Hepatocyte (in vitro differentiated cells): ENCODE results near the gene RNASEL. TPM values are rescaled to one million over a fixed set of nuclear protein-coding genes. Genes with fewer than 3 reads are reported as not detected.

Experiments used
- DNase-seq: peaks from one replicate; pipeline ENCODE4 v3.0.0-alpha.2; 2016; ENCODE audit warnings: low spot score
- H2AFZ ChIP-seq: fragments of 200-600 bp; sonication (generic); 2 replicates; pipeline ENCODE4 v1.6.0; 2016; ENCODE audit warnings: antibody characterized with exemption, mild to moderate bottlenecking
- H3K27ac ChIP-seq: fragments of 200-600 bp; sonication (generic); 2 replicates; pipeline ENCODE4 v1.5.1; 2016; ENCODE audit warnings: mild to moderate bottlenecking
- H3K27me3 ChIP-seq: fragments of 200-600 bp; sonication (generic); 2 replicates; pipeline ENCODE4 v1.6.1; 2016
- H3K36me3 ChIP-seq: fragments of 200-600 bp; sonication (generic); replicated peaks from 2 replicates; pipeline ENCODE4 v1.5.1; 2016; ENCODE audit warnings: low read depth; ENCODE audit not compliant: insufficient read depth
- H3K4me1 ChIP-seq: fragments of 200-600 bp; sonication (generic); 2 replicates; pipeline ENCODE4 v1.5.1; 2016; ENCODE audit warnings: mild to moderate bottlenecking, moderate library complexity; ENCODE audit not compliant: insufficient read depth
- H3K4me2 ChIP-seq: fragments of 200-600 bp; sonication (generic); 2 replicates; pipeline ENCODE4 v1.6.0; 2016
- H3K4me3 ChIP-seq: fragments of 200-600 bp; sonication (generic); 2 replicates; pipeline ENCODE4 v1.5.1; 2016; ENCODE audit warnings: mild to moderate bottlenecking
- H3K79me2 ChIP-seq: fragments of 200-600 bp; sonication (generic); 2 replicates; pipeline ENCODE4 v1.6.0; 2017; ENCODE audit warnings: mild to moderate bottlenecking
- H3K9me2 ChIP-seq: fragments of 200-600 bp; sonication (generic); replicated peaks from 2 replicates; pipeline ENCODE4 v1.6.0; 2017; ENCODE audit warnings: mild to moderate bottlenecking; ENCODE audit not compliant: insufficient read depth
- H3K9me3 ChIP-seq: fragments of 200-600 bp; sonication (generic); 2 replicates; pipeline ENCODE4 v1.5.1; 2016; ENCODE audit warnings: low read depth, mild to moderate bottlenecking
- H4K20me1 ChIP-seq: fragments of 200-600 bp; sonication (generic); 2 replicates; pipeline ENCODE4 v1.6.0; 2016; ENCODE audit warnings: mild to moderate bottlenecking; ENCODE audit not compliant: insufficient read depth, poor library complexity, severe bottlenecking
- CTCF ChIP-seq: fragments of 200-600 bp; sonication (generic); IDR thresholded peaks from 2 replicates; pipeline ENCODE4 v1.5.1; 2016; ENCODE audit warnings: antibody characterized with exemption, mild to moderate bottlenecking; ENCODE audit not compliant: poor library complexity
- EZH2 ChIP-seq: fragments of 200-600 bp; sonication (generic); IDR thresholded peaks from 2 replicates; pipeline ENCODE4 v1.6.1; 2016; ENCODE audit warnings: antibody characterized with exemption, mild to moderate bottlenecking, borderline replicate concordance
- EZH2phosphoT487 ChIP-seq: fragments of 200-600 bp; sonication (generic); IDR thresholded peaks from one replicate; pipeline ENCODE4 v1.6.1; 2018; ENCODE audit warnings: antibody characterized with exemption, mild to moderate bottlenecking, low read depth, moderate library complexity; ENCODE audit not compliant: unreplicated experiment, severe bottlenecking
- WGBS: methylation state at CpG from one replicate; pipeline ENCODE4 v1.1.6; 2016; ENCODE audit warnings: low lambda C conversion rate; ENCODE audit errors: missing lambda C conversion rate; 5-methylcytosine and 5-hydroxymethylcytosine counted together
- polyA plus RNA-seq: library from polyadenylated mRNA; unstranded; fragments of >200 nt; fragmentation: Nextera tagmentation; extraction: Ambion mirVana; gene quantifications from 2 replicates; pipeline ENCODE4 v1.2.1, GENCODE V29; 2016
- total RNA-seq: library from RNA; depleted of rRNA; stranded (reverse); fragments of >200 nt; gene quantifications from 2 replicates; pipeline ENCODE4 v1.2.3, GENCODE V29; 2014

The RNASEL gene
- total and polyA plus RNA-seq, 2 experiments from 2014 or later = 5.3 to 6.8 TPM

GRCh38 chr1:182624577-182624976, 35.5 kb upstream of the RNASEL start:
- no peak overlapping the region for H2AFZ ChIP-seq
- H3K27me3 ChIP-seq = no peaks in the 10 kb centered on the region
- H4K20me1 ChIP-seq = no peaks in the 10 kb centered on the region
- 30% methylated on average over 1 of the region's 1 CpG for WGBS
- no peak overlapping the region for H3K27ac ChIP-seq
- peaks cover 3% of the 10 kb centered on the region for H3K4me1 ChIP-seq
- DNase-seq = no peak
- no peak overlapping the region for H3K4me2 ChIP-seq
- H3K4me3 ChIP-seq = no peak overlapping the region
- H3K36me3 ChIP-seq = no peaks in the 10 kb centered on the region
- no peaks in the 10 kb centered on the region for H3K9me2 ChIP-seq
- no peaks in the 10 kb centered on the region for H3K9me3 ChIP-seq
- no peak for TF ChIP-seq EZH2phosphoT487
- TF ChIP-seq EZH2 = no peak
- no peak for TF ChIP-seq CTCF
- H3K79me2 ChIP-seq = no peaks in the 10 kb centered on the region

- Histone ChIP-seq H3K27me3 (no peaks in the 10 kb centered on the region), H3K4me2 (no peak overlapping the region), H3K79me2 (no peaks in the 10 kb centered on the region), H3K4me3 (no peak overlapping the region), H4K20me1 (no peaks in the 10 kb centered on the region), H3K9me2 (no peaks in the 10 kb centered on the region), H3K27ac (no peak overlapping the region), H3K4me1 (peaks cover 3% of the 10 kb centered on the region), H3K9me3 (no peaks in the 10 kb centered on the region), H2AFZ (no peak overlapping the region), H3K36me3 (no peaks in the 10 kb centered on the region)
- WGBS = 73% methylated on average over 6 of the region's 6 CpGs
- TF ChIP-seq CTCF (no peak), EZH2 (no peak), EZH2phosphoT487 (no peak)
- DNase-seq = no peak
These were observed 34.0 kb upstream of the RNASEL start for GRCh38 chr1:182622901-182623528.

GRCh38 chr1:182621906-182622305, 32.9 kb upstream of the RNASEL start:
- no peak overlapping the region for H3K27ac ChIP-seq
- H3K9me3 ChIP-seq = no peaks in the 10 kb centered on the region
- no peak for DNase-seq
- no peak overlapping the region for H3K4me3 ChIP-seq
- no peak overlapping the region for H2AFZ ChIP-seq
- TF ChIP-seq EZH2 (no peak), EZH2phosphoT487 (no peak), CTCF (no peak)
- H4K20me1 ChIP-seq = no peaks in the 10 kb centered on the region
- no peaks in the 10 kb centered on the region for H3K9me2 ChIP-seq
- WGBS = 93% methylated on average over 2 of the region's 2 CpGs
- H3K4me1 ChIP-seq = peaks cover 4% of the 10 kb centered on the region
- H3K79me2 ChIP-seq = no peaks in the 10 kb centered on the region
- no peak overlapping the region for H3K4me2 ChIP-seq
- H3K27me3 ChIP-seq = no peaks in the 10 kb centered on the region
- no peaks in the 10 kb centered on the region for H3K36me3 ChIP-seq
